ENCODE results near the gene RET. TPM values are rescaled to one million over a fixed set of nuclear protein-coding genes. Genes with fewer than 3 reads are reported as not detected.

The RET gene
- 0.69 TPM in 1 of 2 replicates, not detected in the other for total RNA-seq

GRCh38 chr10:43076876-43077420, at the start of gene RET:
TSS of gene RET (plus strand) at chr10:43077069. CDS start at chr10:43077259, 190 bp downstream.

GRCh38 chr10:43138021-43138756, 61.3 kb downstream of the RET start, which contains the start of gene CSGALNACT2:
TSS of gene CSGALNACT2 (plus strand) at chr10:43138445. CDS start at chr10:43155150, 16,705 bp downstream.

Other genes starting within 250 kb of the RET start
- 7.6 and 14.1 TPM in 2 replicates for gene CSGALNACT2, start 61.4 kb downstream of the RET start, total RNA-seq
- gene RASGEF1A, start 190.0 kb downstream of the RET start, total RNA-seq, result 0.16 and 0.19 TPM in 2 replicates

All from bladder microvascular endothelial cell (primary cell).